ENCODE data around the gene ZNF423. TPM values are rescaled to one million over a fixed set of nuclear protein-coding genes. Genes with fewer than 3 reads are reported as not detected.

ZNF423 gene
- total RNA-seq, 1 donor from 2014 or later, result 10.7 TPM

DNA sequence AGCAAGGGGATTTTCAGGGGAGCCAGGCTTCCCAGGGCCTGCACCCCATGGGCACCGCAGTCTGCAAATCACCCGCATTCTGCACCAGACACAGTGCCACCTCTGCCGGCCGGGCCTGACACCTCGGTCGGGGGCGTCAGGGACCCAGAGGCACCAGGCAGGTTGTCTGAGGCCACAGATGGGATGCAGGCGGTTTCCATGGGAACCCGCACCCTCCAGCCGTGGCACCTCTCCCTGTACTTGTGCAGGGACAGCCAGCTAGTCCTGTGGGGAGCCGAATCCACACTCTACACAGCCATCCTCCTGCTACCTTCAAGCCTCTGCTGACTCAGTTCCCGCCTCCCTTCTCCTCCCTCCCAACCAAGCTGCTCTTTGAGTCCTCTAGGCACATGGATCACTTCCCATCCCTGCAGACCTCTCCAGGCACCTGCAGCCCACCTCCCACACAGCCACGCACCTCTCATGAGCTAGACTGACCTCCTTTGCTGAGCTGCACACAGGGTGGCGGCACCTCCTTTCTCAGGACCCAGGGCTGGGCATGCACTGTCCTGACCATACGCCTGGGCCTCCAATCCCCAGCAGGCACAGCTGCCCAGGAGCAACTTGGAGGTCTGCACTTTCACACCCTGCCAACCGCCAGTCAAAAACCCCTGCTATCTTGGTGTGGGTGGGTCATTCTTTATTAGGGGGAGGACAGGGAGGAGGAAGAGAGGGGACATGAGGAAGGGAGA lies 362.9 kb downstream of the ZNF423 start:
- ATAC-seq (no peak), DNase-seq (peak; percentile 36)
- H3K27me3 ChIP-seq (ENCODE audit: low read depth), result no peaks in the 10 kb centered on the region
- H3K4me1 ChIP-seq, result peaks cover 11% of the 10 kb centered on the region
- no peaks in the 10 kb centered on the region for H3K36me3 ChIP-seq
- intact Hi-C loops (cut with DNase I), result no loop called here
- TF ChIP-seq, protein P1, sequence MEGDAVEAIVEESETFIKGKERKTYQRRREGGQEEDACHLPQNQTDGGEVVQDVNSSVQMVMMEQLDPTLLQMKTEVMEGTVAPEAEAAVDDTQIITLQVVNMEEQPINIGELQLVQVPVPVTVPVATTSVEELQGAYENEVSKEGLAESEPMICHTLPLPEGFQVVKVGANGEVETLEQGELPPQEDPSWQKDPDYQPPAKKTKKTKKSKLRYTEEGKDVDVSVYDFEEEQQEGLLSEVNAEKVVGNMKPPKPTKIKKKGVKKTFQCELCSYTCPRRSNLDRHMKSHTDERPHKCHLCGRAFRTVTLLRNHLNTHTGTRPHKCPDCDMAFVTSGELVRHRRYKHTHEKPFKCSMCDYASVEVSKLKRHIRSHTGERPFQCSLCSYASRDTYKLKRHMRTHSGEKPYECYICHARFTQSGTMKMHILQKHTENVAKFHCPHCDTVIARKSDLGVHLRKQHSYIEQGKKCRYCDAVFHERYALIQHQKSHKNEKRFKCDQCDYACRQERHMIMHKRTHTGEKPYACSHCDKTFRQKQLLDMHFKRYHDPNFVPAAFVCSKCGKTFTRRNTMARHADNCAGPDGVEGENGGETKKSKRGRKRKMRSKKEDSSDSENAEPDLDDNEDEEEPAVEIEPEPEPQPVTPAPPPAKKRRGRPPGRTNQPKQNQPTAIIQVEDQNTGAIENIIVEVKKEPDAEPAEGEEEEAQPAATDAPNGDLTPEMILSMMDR (IDR thresholded peaks at IDR 0.05), result no peak
- no peaks in the 10 kb centered on the region for H3K9me3 ChIP-seq
- H3K4me3 ChIP-seq, result no peak overlapping the region
- H3K27ac ChIP-seq, result no peak overlapping the region

- peak overlapping the region; percentile 34 for H3K4me3 ChIP-seq
- no peaks in the 10 kb centered on the region for H3K27me3 ChIP-seq (ENCODE audit: low read depth)
- DNase-seq, result peak; percentile 56
- H3K9me3 ChIP-seq, result no peaks in the 10 kb centered on the region
- no peak overlapping the region for H3K27ac ChIP-seq
- TF ChIP-seq, protein P1 (IDR thresholded peaks at IDR 0.05), result peak; percentile 86
- peak; percentile 63 to 67 for ATAC-seq
- H3K36me3 ChIP-seq, result no peaks in the 10 kb centered on the region
- intact Hi-C loops (cut with DNase I), result no loop called here
- peaks cover 11% of the 10 kb centered on the region for H3K4me1 ChIP-seq
These were observed 363.8 kb downstream of the ZNF423 start for GRCh38 chr16:49491771-49492761.

DNA sequence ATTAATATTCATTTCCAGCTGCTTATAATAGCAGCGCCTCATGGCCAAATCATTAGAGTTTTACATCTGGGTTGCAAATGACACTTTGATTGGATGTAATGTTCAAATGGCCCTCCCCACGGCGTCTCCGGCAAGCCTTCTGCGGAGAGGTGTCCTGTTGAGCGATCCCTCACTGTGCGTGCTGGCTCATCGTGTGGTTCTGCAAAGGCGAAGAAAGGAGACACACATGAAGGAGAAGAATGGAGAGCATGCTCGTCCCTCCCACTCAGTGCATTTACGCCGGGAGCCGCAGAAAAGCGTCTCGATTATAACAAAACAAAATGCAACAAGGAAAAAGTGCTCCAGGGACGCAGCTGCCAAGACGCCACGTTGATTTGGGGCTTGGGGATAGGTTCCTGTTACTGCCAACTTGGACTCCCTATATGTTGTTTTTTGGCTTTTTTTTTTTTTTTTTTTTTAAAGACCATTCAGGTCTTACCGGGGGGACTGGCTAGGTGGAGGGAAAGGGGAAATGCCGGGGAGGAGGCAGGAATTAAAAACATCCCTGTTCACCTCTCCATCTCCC lies 364.7 kb downstream of the ZNF423 start:
- ATAC-seq (no peak), DNase-seq (peak; percentile 19)
- Histone ChIP-seq H3K9me3 (no peaks in the 10 kb centered on the region), H3K27ac (no peak overlapping the region), H3K4me1 (peaks cover 11% of the 10 kb centered on the region), H3K27me3 (ENCODE audit: low read depth) (no peaks in the 10 kb centered on the region), H3K36me3 (no peaks in the 10 kb centered on the region), H3K4me3 (no peak overlapping the region)
- TF ChIP-seq, protein P1 (IDR thresholded peaks at IDR 0.05), result no peak
- intact Hi-C loops (cut with DNase I), result no loop called here

- Histone ChIP-seq H3K27me3 (ENCODE audit: low read depth) (no peaks in the 10 kb centered on the region), H3K27ac (no peak overlapping the region), H3K4me1 (peaks cover 11% of the 10 kb centered on the region), H3K36me3 (no peaks in the 10 kb centered on the region), H3K4me3 (no peak overlapping the region), H3K9me3 (no peaks in the 10 kb centered on the region)
- no peak for ATAC-seq
- TF ChIP-seq, protein P1 (IDR thresholded peaks at IDR 0.05), result no peak
- intact Hi-C loops (cut with DNase I), result no loop called here
- peak; percentile 18 for DNase-seq
These were observed 365.6 kb downstream of the ZNF423 start for GRCh38 chr16:49490321-49490705.

DNA sequence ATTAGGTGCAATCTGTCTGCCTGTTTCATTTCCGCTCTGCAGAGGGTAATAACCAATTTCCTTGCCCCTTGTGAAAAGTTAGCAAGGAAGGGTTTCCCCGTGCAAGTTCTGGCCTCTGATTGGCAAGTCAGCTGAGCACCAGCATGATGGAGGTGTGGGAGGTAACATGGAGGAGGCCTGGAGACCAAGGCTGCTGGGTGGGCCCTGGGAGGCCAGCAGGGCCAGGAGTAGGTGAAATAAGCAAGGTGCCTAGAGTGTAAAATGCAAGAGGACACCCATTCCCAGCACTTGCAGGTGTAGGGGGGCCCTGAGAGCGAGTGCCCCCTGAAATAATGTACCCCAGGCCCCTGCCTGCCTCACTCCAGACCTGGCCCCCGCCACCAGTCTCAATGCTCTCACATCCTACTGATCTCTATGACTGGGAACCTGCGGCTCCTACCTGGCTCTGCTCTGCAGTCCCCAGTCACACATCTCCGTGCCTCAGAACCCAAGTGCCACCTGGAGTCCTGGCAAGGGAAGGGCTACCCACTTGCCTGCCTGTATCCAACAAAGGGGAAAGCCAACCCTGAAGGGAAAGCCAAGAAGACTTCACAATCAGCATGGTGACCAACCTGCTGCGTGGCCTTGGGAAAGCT lies 366.1 kb downstream of the ZNF423 start:
- Histone ChIP-seq H3K27ac (no peak overlapping the region), H3K4me3 (no peak overlapping the region), H3K36me3 (no peaks in the 10 kb centered on the region), H3K27me3 (ENCODE audit: low read depth) (no peaks in the 10 kb centered on the region), H3K4me1 (peaks cover 11% of the 10 kb centered on the region), H3K9me3 (no peaks in the 10 kb centered on the region)
- intact Hi-C loops (cut with DNase I), result no loop called here
- ATAC-seq, result no peak
- TF ChIP-seq, protein P1 (IDR thresholded peaks at IDR 0.05), result no peak
- peak; percentile 19 for DNase-seq
